WERI-Rb-1 (cell line): ENCODE measurements around the gene WDR54.
"Not testable (repeated sequence)": the region's sequence is repeated elsewhere in the genome, so short reads cannot be mapped to it uniquely, and the experiment has no call there.

ENCODE experiments used
- DNase-seq: peaks from one replicate; pipeline ENCODE4 v3.0.0-alpha.2; 2020
- H3K27ac ChIP-seq: fragments of 250-450 bp; sonication (Bioruptor Pico); 2 replicates; pipeline ENCODE4 v1.5.1; 2020; ENCODE audit warnings: mild to moderate bottlenecking, moderate library complexity
- H3K27me3 ChIP-seq: fragments of 250-450 bp; sonication (Bioruptor Pico); 2 replicates; pipeline ENCODE4 v1.5.1; 2021; ENCODE audit warnings: mild to moderate bottlenecking, low read depth, moderate library complexity; ENCODE audit not compliant: insufficient read depth, severe bottlenecking
- H3K36me3 ChIP-seq: fragments of 250-450 bp; sonication (Bioruptor Pico); 2 replicates; pipeline ENCODE4 v1.5.1; 2020; ENCODE audit warnings: mild to moderate bottlenecking, moderate library complexity
- H3K4me3 ChIP-seq: 2 replicates; pipeline ENCODE4 v1.5.1; 2011; ENCODE audit warnings: low read depth, mild to moderate bottlenecking, control low read depth, low read length
- H3K9me3 ChIP-seq: fragments of 250-450 bp; sonication (Bioruptor Pico); 2 replicates; pipeline ENCODE4 v1.5.1; 2021; ENCODE audit warnings: mild to moderate bottlenecking, moderate library complexity; ENCODE audit not compliant: severe bottlenecking
- TF ChIP-seq, protein P1 (sequence below): IDR thresholded peaks from 2 replicates; pipeline ENCODE4 v1.5.1; 2011; ENCODE audit warnings: low read depth, mild to moderate bottlenecking, control low read depth, inconsistent platforms, low read length

WDR54 gene

GRCh38 chr2:74441170-74441689 lies 19.7 kb downstream of the WDR54 start:
- Histone ChIP-seq H3K9me3 (no peaks in the 10 kb centered on the region), H3K4me3 (no peak overlapping the region), H3K27ac (peak overlapping the region; percentile 90), H3K27me3 (no peaks in the 10 kb centered on the region), H3K36me3 (no peaks in the 10 kb centered on the region)
- DNase-seq = no peak
- TF ChIP-seq, protein P1, sequence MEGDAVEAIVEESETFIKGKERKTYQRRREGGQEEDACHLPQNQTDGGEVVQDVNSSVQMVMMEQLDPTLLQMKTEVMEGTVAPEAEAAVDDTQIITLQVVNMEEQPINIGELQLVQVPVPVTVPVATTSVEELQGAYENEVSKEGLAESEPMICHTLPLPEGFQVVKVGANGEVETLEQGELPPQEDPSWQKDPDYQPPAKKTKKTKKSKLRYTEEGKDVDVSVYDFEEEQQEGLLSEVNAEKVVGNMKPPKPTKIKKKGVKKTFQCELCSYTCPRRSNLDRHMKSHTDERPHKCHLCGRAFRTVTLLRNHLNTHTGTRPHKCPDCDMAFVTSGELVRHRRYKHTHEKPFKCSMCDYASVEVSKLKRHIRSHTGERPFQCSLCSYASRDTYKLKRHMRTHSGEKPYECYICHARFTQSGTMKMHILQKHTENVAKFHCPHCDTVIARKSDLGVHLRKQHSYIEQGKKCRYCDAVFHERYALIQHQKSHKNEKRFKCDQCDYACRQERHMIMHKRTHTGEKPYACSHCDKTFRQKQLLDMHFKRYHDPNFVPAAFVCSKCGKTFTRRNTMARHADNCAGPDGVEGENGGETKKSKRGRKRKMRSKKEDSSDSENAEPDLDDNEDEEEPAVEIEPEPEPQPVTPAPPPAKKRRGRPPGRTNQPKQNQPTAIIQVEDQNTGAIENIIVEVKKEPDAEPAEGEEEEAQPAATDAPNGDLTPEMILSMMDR = no peak

DNA sequence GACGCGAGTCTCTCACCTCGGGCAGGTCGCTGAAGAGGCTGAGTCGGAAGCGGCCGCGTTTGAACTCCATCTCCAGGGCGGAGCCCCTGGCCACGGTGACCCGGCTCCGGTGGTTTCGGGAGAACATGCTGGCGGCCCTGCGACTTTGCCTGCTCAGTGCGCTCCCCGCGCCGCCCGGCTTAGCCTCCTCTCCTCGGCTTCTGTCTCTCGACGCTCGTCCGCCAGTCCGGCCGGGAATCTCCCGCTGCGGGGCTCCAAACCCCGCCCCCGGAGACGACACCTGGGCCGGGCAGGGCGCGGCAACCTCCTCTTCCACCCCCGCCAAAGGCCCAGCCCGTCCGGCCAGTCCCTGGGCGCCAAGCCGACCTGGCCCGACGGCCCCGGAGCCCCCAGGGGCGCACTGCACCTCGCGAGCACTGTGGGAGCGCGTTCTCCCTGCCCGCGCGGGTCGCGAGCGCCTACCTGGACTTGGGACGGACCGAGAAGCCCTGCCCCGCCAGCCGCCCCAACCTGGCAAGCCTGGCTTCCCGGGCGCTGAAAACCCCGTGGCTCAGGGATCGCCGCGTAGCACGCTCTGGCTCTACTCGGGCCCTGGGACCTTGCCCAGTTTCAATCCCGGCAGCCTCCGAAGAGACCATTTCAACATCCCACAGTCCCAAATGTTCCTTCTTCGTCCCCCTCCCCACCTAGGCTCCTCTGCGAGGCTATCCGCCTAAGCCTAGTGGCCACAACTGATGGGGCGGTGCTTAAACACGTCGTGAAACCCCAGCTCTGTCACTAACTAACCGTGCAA lies 20.4 kb downstream of the WDR54 start, which contains the start of gene RTKN:
RTKN (minus strand) TSS at position 248 of the 793 bp plus-strand sequence; CDS start at position 127, 121 bp downstream.
- Histone ChIP-seq H3K36me3 (no peaks in the 10 kb centered on the region), H3K27ac (peak within 1 kb of the TSS; percentile 90), H3K9me3 (no peaks in the 10 kb centered on the region), H3K4me3 (peak within 1 kb of the TSS; percentile 69), H3K27me3 (no peaks in the 10 kb centered on the region)
- no peak for DNase-seq
- TF ChIP-seq, protein P1 = no peak

GRCh38 chr2:74442483-74443297 lies 21.2 kb downstream of the WDR54 start:
- not testable (repeated sequence) for H3K36me3 ChIP-seq, H3K4me3 ChIP-seq, DNase-seq, H3K27ac ChIP-seq, H3K9me3 ChIP-seq, H3K27me3 ChIP-seq

DNA sequence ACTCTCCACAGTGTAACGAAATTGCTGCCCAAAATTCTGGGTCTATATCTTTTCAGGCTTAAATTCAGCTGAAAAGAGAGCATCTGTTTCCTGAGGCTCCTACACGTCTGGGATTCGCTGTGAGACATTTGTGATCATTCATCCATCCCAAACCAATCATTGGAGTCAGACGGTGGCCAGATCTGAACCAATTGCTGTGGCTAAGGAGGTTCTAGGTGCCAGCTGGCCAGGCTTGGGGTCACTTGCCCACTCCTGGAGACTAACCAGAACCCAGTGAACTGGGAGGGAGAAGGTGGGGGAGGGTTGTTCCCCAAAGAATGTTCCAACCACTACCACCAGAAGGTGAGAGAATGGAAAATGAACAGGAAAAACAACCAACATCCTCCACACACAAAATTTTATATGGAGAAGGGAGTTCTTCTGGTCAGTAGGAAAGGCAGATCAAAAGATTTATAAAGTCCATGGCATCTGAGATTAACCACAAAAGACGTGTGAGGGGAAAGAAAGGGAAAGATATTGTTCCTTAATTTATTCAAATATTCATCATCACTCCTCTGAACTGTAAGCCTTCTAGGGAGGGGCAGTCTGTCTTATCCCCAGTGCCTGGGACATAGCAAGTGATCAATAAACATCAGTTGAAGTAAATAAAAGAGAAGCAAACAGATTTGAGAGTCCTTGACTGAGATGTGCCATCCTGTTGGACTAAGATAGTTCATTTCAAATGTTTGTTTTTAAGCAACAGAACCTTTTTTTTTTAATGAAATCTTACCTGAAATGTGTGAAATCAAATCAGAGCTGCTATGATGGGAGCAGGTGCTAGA lies 23.2 kb downstream of the WDR54 start:
- Histone ChIP-seq H3K9me3 (no peaks in the 10 kb centered on the region), H3K27ac (no peak overlapping the region), H3K36me3 (no peaks in the 10 kb centered on the region), H3K4me3 (no peak overlapping the region), H3K27me3 (no peaks in the 10 kb centered on the region)
- TF ChIP-seq, protein P1 = no peak
- DNase-seq = no peak

GRCh38 chr2:74447230-74447999 lies 25.9 kb downstream of the WDR54 start:
- TF ChIP-seq, protein P1 = no peak
- DNase-seq = no peak
- no peak overlapping the region for H3K27ac ChIP-seq
- no peaks in the 10 kb centered on the region for H3K9me3 ChIP-seq
- H3K4me3 ChIP-seq = no peak overlapping the region
- H3K27me3 ChIP-seq = no peaks in the 10 kb centered on the region
- no peaks in the 10 kb centered on the region for H3K36me3 ChIP-seq
